Activated T-helper 17 cell treated with anti-CD3 and anti-CD28 coated beads, Interleukin-2, amount 50 U/mL, for 72 hours (primary cell): ENCODE data around the gene RAD51C. TPM values are rescaled to one million over a fixed set of nuclear protein-coding genes. Genes with fewer than 3 reads are reported as not detected.
A peak's percentile ranks its signal among the peaks of the same experiment; 100 is the strongest.
"Not testable (repeated sequence)": the region's sequence is repeated elsewhere in the genome, so short reads cannot be mapped to it uniquely, and the experiment has no call there.

Experiments
- ATAC-seq: fragments of 150-1000 bp; cut with Tn5 transposase; replicated peaks from 2 replicates; pipeline ENCODE4 v1.10.0; 2021; ENCODE audit warnings: mild to moderate bottlenecking, moderate library complexity
- H3K27ac Mint-ChIP-seq: one replicate; pipeline ENCODE4 v1.8.0; 2022; ENCODE audit warnings: mixed read lengths
- H3K27me3 Mint-ChIP-seq: one replicate; pipeline ENCODE4 v1.8.0; 2022; ENCODE audit warnings: mixed read lengths
- H3K36me3 Mint-ChIP-seq: one replicate; pipeline ENCODE4 v1.8.0; 2022; ENCODE audit warnings: low read depth, mild to moderate bottlenecking, mixed read lengths
- H3K4me1 Mint-ChIP-seq: one replicate; pipeline ENCODE4 v1.8.0; 2022; ENCODE audit warnings: mixed read lengths
- H3K4me3 Mint-ChIP-seq: one replicate; pipeline ENCODE4 v1.8.0; 2022; ENCODE audit warnings: mild to moderate bottlenecking, mixed read lengths
- H3K9me3 Mint-ChIP-seq: one replicate; pipeline ENCODE4 v1.8.0; 2022; ENCODE audit warnings: mixed read lengths
- total RNA-seq, 2 donors: library from RNA; stranded (reverse); gene quantifications; one replicate each; pipeline ENCODE4 v1.2.3, GENCODE V29; 2022

Gene RAD51C
- 100 to 1,000 TPM in 1 of 2 donors, 10 to 100 TPM in 1; 75.3 to 112 TPM for total RNA-seq

DNA sequence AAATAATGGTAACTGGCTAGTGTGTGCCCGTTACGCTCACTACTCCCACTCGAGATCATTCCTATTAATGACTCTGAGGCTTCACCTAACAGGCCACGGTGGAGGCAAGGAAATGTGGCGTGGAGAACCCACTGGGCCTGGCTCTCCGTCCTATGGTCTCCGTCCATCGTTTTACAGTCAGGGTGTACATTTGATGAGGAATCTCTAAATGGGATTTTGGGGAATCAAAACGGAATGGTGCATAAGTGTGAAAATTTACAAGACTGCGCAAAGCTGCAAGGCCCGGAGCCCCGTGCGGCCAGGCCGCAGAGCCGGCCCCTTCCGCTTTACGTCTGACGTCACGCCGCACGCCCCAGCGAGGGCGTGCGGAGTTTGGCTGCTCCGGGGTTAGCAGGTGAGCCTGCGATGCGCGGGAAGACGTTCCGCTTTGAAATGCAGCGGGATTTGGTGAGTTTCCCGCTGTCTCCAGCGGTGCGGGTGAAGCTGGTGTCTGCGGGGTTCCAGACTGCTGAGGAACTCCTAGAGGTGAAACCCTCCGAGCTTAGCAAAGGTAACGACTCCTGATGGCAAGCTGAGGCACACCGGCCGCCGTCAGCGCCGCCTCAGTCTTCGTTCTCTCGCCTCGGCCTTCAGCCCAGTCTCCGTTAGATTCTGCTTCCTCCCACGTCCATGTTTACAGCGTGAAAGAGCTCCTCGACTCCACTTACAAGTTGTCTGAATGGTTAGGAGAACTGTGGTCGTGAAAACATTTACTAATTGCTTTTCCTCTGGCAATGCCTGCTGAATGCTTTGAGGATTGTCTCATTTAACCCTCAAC lies at the start of gene RAD51C:
TSS of gene RAD51C (plus strand) at position 364 of the 817 bp plus-strand sequence. CDS start at position 406, 42 bp downstream.
- no peaks in the 10 kb centered on the region for H3K27me3 Mint-ChIP-seq
- peak within 1 kb of the TSS; percentile 95 for H3K27ac Mint-ChIP-seq
- peak; percentile 100 for ATAC-seq
- no peaks in the 10 kb centered on the region for H3K9me3 Mint-ChIP-seq
- H3K4me1 Mint-ChIP-seq, result peaks cover 9% of the 10 kb centered on the region
- H3K36me3 Mint-ChIP-seq, result peaks cover 48% of the 10 kb centered on the region
- H3K4me3 Mint-ChIP-seq, result peak within 1 kb of the TSS; percentile 95

DNA sequence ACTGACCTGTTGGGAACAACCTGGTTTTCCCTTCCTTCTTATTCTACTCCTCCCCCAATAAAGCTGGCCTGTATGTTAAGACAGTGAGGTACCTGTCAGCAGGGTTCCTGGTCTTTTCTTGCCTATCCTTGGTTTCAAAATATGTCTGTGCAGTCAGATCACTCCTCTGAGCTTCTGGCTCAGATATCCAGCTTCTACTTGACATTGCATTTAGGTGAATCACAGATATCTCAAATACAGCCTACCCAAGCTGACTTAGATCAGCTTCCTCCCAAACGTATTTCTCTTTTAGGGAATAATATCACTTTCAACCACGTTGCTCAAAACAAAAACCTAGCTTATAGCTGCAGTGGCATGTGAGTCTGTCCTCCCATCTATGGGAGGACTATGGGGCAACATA lies 49.3 kb upstream of the RAD51C start:
- Mint-ChIP-seq H3K4me3 (no peak overlapping the region), H3K27me3 (no peaks in the 10 kb centered on the region), H3K27ac (no peak overlapping the region), H3K4me1 (no peaks in the 10 kb centered on the region), H3K36me3 (no peaks in the 10 kb centered on the region), H3K9me3 (no peaks in the 10 kb centered on the region)
- peak; percentile 32 for ATAC-seq

DNA sequence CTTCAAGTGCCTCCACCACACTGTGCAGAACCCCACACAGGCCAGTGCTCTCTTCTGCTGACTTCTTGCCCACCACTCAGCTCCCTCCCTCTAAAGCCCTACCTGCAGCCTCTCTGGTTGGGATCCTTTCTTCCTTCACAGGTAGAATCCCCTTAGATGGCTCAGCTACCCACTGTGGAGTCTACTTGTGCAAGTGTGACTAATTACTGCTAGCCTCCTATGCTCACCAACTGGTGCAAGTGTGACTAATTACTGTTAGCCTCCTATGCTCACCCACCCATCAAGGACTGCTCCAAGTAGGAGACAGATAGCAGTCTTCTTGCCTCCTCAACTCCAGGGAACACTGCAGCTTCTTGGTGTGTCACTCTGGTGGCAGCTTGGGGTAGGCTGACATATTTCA lies 44.2 kb upstream of the RAD51C start:
- no peaks in the 10 kb centered on the region for H3K36me3 Mint-ChIP-seq
- ATAC-seq, result peak; percentile 32
- H3K27me3 Mint-ChIP-seq, result no peaks in the 10 kb centered on the region
- H3K27ac Mint-ChIP-seq, result no peak overlapping the region
- H3K4me1 Mint-ChIP-seq, result no peaks in the 10 kb centered on the region
- H3K4me3 Mint-ChIP-seq, result no peak overlapping the region
- H3K9me3 Mint-ChIP-seq, result no peaks in the 10 kb centered on the region

DNA sequence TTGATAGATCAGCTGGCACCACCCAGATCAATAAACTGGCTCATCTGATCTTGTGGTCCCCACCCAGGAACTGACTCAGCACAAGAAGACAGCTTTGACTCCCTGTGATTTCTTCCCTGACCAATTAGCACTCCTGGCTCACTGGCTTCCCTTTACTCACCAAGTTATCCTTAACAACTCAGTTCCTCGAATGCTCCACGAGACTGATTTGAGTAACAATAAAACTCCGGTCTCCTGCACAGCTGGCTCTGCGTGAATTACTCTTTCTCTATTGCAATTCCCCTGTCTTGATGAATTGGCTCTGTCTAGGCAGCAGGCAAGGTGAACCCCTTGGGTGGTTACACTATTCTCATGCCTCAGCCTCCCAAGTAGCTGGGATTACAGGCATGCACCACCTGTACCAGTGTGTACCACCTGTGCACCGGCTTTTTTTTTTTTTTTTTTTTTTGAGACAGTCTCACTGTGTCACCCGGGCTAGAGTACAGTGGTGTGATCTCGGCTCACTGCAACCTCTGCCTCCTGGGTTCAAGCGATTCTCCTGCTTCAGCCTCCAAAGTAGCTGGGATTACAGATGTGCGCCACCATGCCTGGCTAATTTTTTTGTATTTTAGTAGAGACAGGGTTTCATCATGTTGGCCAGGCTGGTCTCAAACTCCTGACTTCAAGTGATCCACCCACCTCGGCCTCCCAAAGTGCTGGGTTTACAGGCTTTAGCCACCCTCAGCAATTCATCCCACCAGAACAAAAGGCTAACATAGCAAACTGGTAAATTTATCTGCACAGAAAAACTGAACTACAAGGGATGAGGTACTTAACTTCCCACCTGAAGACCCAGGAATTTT lies 34.2 kb upstream of the RAD51C start:
- peak; percentile 10 for ATAC-seq
- Mint-ChIP-seq H3K27ac (peak overlapping the region; percentile 99), H3K4me1 (peaks cover 14% of the 10 kb centered on the region), H3K36me3 (peaks cover 11% of the 10 kb centered on the region), H3K4me3 (peak overlapping the region; percentile 75)
- not testable (repeated sequence) for H3K9me3 Mint-ChIP-seq, H3K27me3 Mint-ChIP-seq

DNA sequence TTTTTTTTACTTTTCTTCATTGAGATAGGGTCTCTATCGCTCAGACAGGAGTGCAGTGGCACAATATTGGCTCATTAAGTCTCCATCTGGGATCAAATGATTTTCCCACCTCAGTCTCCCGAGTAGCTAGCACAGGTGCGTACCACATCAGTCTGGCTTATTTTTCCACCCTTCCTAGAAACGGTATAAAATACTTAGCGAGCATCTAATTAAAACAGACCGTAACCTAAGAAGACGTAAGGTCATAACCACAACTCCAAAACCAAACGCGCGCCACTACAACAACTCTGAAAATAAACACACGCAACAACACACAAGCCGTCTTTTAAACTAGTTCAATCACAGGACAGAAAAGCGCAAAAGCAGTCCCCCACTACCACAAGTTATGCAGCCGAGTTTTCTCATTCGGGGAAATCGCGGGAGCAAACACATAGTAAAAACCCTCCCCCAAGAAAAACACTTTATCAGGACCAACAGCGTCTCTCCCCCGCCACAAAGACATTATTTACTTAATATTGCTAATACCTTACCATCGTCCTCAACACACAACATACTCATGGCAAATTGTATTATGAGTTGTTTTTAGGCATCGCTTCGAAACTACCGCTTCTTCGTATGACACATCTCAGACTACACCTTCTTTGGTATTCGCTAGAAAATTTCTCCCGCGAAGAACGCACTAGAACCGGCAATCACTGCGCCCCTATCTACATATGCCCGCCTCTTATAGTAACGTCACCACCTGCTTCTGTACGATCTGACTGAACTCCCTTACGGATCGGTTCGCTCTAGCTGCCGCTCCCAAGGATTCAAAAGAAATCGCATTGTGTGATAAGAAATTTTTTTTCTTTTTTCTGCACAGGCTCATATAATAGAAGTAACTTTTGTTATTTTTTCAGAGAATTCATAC lies 33.3 kb upstream of the RAD51C start:
- Mint-ChIP-seq H3K9me3 (no peaks in the 10 kb centered on the region), H3K4me1 (peaks cover 14% of the 10 kb centered on the region), H3K36me3 (peaks cover 11% of the 10 kb centered on the region), H3K4me3 (peak overlapping the region; percentile 75), H3K27ac (peak overlapping the region; percentile 99), H3K27me3 (no peaks in the 10 kb centered on the region)
- peak; percentile 89 for ATAC-seq

DNA sequence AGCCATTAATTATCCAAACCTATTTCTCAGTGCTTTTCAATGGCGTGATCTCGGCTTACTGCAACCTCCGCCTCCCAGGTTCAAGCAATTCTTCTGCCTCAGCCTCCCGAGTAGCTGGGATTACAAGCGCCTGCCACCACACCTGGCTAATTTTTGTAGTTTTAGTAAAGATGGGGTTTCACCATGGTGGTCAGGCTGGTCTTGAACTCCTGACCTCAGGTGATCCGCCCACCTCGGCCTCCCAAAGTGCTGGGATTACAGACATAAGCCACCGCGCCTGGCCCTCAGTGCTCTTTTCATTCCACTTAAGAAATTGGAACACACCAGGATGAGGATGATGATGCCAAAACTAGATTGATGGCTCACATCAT lies 32.7 kb upstream of the RAD51C start:
- peaks cover 11% of the 10 kb centered on the region for H3K36me3 Mint-ChIP-seq
- not testable (repeated sequence) for H3K9me3 Mint-ChIP-seq, H3K27me3 Mint-ChIP-seq, ATAC-seq
- peaks cover 14% of the 10 kb centered on the region for H3K4me1 Mint-ChIP-seq
- peak overlapping the region; percentile 99 for H3K27ac Mint-ChIP-seq
- H3K4me3 Mint-ChIP-seq, result peak overlapping the region; percentile 75

DNA sequence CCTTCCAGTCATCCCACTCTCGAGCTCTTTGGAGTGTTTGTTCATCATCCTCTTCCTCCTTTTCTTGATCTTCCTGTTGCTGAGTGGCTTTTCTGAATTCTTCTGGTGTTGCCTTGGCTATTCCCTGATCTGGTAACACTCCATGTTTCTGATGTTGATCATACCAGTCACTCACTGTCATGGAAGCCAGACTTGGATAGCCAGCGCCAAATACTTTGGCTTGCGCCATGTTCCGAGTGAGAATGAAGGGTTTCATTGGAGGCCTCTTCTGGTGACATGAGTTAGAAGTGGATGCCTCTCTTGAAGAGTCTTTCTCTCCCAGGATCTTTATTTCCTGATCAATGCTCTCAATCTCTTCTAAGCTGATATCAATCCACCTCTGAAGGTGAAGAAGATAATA lies 31.8 kb upstream of the RAD51C start:
- no peaks in the 10 kb centered on the region for H3K27me3 Mint-ChIP-seq
- peak overlapping the region; percentile 20 for H3K27ac Mint-ChIP-seq
- no peaks in the 10 kb centered on the region for H3K9me3 Mint-ChIP-seq
- peak overlapping the region; percentile 39 for H3K4me3 Mint-ChIP-seq
- peaks cover 14% of the 10 kb centered on the region for H3K4me1 Mint-ChIP-seq
- H3K36me3 Mint-ChIP-seq, result peaks cover 11% of the 10 kb centered on the region
- ATAC-seq, result no peak

DNA sequence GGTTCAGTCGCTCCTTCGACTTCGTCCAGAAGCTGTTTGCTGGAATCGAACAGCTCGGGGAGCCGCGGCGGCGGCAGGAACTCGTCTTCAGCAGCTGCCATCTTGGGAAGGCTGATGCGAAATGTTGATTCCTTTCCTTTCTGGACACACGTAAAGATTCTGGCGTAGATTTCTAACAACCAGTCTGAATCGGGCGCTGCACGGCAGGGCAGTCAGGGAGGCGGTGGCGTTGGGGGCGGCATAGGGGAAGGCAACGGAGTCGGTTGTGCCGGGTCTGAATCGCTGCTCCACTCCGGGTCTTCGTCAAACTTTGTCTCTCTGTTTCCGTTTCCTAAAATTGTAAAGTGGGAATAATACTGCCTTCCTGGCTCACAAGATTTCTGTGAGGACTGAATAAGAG lies 30.9 kb upstream of the RAD51C start:
- no peaks in the 10 kb centered on the region for H3K9me3 Mint-ChIP-seq
- no peak for ATAC-seq
- H3K36me3 Mint-ChIP-seq, result peaks cover 11% of the 10 kb centered on the region
- no peak overlapping the region for H3K27ac Mint-ChIP-seq
- H3K4me3 Mint-ChIP-seq, result no peak overlapping the region
- H3K4me1 Mint-ChIP-seq, result peaks cover 17% of the 10 kb centered on the region
- H3K27me3 Mint-ChIP-seq, result peaks cover 3% of the 10 kb centered on the region

DNA sequence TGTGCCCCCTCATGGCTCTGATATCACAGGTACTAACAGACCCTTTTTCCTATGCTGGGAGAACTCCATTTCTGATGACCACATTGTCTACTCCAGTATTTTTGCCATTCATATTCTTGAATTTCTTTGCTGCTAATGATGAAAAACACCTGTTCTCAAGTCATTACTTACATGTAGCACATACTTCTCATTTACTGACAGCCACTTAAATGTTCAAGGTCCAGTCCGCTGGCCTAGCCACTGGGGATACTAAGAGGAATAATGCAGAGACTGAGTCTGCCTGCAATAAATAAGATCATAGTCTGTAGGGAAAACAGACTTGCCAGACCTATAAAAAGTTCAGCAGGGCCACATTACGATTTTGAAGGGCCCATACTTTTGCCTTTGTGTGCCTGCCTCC lies 28.1 kb upstream of the RAD51C start:
- H3K36me3 Mint-ChIP-seq, result peaks cover 3% of the 10 kb centered on the region
- no peak overlapping the region for H3K4me3 Mint-ChIP-seq

DNA sequence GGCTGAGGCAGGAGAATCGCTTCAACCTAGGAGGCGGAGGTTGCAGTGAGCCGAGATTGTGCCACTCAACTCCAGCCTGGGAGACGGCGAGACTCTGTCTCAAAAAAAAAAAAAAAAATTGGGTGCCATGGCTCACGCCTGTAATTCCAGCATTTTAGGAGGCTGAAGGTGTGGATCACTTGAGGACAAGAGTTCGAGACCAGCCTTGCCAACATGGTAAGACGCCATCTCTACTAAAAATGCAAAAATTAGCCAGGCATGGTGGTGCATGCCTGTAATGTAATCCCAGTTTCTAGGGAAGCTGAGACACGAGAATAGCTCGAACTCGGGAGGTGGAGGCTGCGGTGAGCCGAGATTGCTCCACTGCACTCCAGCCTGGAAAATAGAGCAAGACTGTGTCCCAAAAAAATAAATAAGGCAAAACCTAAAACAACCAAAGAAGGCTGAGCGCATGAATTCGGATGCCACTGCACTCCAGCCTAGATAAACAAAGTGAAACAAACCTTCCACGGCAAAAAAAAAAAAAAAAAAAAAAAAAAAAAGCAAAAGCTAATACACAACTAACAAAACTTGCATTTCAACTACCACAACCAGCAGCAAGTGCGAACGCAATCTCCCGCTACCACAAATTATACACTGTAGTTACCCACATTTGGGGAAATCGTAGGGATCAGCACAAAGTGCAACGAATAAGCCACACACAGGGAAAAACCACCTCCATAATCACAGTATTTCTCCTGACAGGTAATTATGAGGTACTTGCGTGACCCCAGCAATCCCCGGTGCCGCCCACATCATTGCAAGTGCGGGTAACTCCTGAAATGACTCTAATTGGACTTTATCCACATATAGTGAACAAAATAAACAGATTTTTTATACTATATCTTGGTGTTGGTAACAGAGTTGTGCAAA lies 26.2 kb upstream of the RAD51C start:
- Mint-ChIP-seq H3K9me3 (no peaks in the 10 kb centered on the region), H3K4me1 (peaks cover 10% of the 10 kb centered on the region), H3K27ac (peak overlapping the region; percentile 71), H3K27me3 (peaks cover 8% of the 10 kb centered on the region), H3K36me3 (no peaks in the 10 kb centered on the region), H3K4me3 (peak overlapping the region; percentile 75)
- peak; percentile 28 for ATAC-seq

More for the DNA sequence above, 28.1 kb upstream of the RAD51C start:
- ATAC-seq, result no peak
- no peaks in the 10 kb centered on the region for H3K9me3 Mint-ChIP-seq
- H3K27me3 Mint-ChIP-seq, result peaks cover 8% of the 10 kb centered on the region
- H3K4me1 Mint-ChIP-seq, result peaks cover 11% of the 10 kb centered on the region
- H3K27ac Mint-ChIP-seq, result no peak overlapping the region

DNA sequence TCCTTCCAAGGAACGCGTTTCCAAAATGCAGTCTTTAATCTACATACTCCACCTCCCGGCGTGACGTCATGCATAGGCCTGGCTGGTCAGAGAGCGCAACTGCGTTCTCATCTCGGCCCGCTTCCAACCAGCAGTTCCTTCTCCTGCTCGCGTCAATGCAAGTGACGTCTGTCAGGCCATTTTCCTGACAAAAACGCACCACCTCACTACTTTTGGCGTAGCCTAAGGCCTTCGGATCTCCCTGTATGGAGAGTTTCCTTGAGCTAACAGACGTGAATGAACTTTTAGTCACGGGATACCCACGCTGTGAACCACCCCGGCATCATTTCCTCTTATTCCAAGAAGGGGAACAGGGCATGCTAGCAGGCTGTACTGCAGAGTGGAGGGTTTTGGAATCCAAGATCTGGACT lies 25.5 kb upstream of the RAD51C start:
- peak; percentile 74 for ATAC-seq
- Mint-ChIP-seq H3K27me3 (peaks cover 8% of the 10 kb centered on the region), H3K9me3 (no peaks in the 10 kb centered on the region), H3K4me3 (peak overlapping the region; percentile 75), H3K36me3 (no peaks in the 10 kb centered on the region), H3K4me1 (peaks cover 10% of the 10 kb centered on the region), H3K27ac (peak overlapping the region; percentile 71)

DNA sequence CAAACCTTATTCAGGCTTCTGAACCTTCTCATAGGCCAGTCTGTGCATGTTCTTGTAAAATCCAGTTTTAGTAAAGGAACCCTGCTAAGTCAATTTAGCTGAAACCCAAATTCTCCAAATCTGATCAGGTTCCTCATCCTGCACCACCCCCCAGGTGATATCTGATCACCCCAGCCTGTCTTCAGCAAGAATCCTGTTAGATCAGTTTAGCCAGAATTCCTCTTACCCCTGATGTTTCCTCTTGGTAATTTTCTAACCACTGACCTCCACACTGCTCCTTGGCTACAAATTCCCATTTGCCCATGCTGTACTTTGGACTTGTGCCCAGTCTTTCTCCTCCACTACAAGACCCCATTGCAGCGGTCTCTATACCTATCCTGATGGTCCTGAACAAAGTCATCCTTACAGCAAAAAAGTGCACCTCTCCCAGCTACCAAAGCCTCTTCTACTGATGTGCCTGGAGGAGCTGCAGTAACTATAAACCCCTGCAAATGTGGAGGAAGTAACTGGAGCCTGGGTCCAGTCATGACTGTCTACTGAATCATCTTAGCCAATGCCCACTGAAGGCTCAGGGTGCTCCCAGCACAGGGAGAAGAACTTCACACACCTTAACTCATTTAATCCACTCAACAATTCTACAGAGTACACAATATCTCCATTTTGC lies 24.3 kb upstream of the RAD51C start:
- Mint-ChIP-seq H3K27me3 (peaks cover 8% of the 10 kb centered on the region), H3K4me3 (no peak overlapping the region), H3K9me3 (no peaks in the 10 kb centered on the region), H3K27ac (no peak overlapping the region), H3K36me3 (no peaks in the 10 kb centered on the region), H3K4me1 (peaks cover 10% of the 10 kb centered on the region)
- ATAC-seq, result no peak

DNA sequence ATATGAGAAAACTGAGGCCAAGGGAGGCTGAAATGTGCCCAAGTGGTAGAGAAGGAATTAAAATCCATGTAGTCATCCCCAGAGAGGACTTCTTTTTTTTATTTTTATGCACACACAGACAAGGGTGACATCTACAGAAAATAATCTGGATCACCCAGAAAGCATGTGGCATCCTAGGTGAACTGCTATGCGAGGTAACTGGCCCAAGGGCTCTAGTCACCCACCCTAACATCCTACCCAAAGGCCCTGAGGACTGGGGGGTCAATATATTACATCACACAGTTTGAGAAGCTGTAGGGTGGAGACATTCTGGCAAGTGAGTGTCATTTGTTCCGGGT lies 23.8 kb upstream of the RAD51C start:
- peaks cover 10% of the 10 kb centered on the region for H3K4me1 Mint-ChIP-seq
- peaks cover 8% of the 10 kb centered on the region for H3K27me3 Mint-ChIP-seq
- no peak overlapping the region for H3K4me3 Mint-ChIP-seq
- no peaks in the 10 kb centered on the region for H3K9me3 Mint-ChIP-seq
- no peak overlapping the region for H3K27ac Mint-ChIP-seq
- no peak for ATAC-seq
- H3K36me3 Mint-ChIP-seq, result no peaks in the 10 kb centered on the region
